Sigmoid colon (tissue), 4 donors: ENCODE data around the gene KLK2.

ENCODE experiments used
- EP300 ChIP-seq, 4 donors: sonication (generic); formaldehyde crosslinking; IDR thresholded peaks; one replicate each; pipeline ENCODE4 v1.6.1; 2017; ENCODE audit warnings: antibody characterized with exemption in 4 of 4
- POLR2A ChIP-seq, 2 donors: fragments of 450-650 bp; IDR thresholded peaks; one replicate each; pipeline ENCODE4 v1.6.1; 2016; ENCODE audit warnings: antibody characterized with exemption in 2 of 2, mild to moderate bottlenecking in 2 of 2, moderate library complexity in 2 of 2
- TF ChIP-seq, protein P1 (sequence below), 4 experiments: fragments of 450-650 bp in 3 of 4; fragments of 200-600 bp in 1 of 4; IDR thresholded peaks; one replicate each; pipeline ENCODE4 v1.5.1; 2016 to 2019; ENCODE audit warnings: antibody characterized with exemption in 4 of 4, mild to moderate bottlenecking in 3 of 4, moderate library complexity in 2 of 4

DNA sequence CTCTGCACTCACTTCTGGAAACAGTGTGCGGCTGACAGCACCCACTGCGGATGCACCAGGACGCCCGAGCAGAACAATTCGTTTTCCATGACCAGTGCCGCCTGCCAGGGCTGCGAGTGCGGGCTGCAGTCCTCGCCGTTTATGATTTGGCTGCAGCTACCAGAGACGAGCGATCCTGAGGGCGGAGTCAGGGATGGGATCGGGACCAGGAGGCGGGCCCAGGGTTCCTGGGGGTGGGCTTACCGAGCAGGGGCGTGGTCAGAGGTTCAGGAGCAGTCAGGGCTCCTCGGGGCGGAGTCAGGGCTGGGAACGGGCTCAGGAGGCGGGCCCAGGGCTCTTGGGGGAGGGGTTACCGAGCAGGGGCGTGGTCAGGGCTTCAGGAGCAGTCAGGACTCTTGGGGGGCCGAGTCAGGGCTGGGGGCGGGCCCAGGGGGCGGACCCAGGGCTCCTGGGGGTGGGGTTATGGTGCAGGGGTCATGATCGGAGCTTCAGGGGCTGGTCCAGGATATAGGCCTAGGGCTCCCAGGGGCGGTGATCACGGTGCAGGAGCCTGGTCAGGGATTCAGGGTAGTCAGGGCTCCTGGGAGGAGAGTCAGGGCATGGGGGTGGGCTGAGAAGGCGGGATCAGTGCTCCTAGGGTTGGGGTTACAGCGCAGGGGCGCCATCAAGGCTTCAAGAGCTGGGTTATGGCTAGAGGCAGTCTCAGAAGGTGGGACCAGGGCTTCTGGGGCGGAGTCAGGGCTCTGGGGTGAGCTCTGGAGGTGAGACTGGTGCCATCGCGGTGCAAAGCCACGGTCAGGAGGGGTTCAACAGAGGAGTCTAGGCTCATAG lies 36.2 kb downstream of the KLK2 start:
- TF ChIP-seq, protein P1, sequence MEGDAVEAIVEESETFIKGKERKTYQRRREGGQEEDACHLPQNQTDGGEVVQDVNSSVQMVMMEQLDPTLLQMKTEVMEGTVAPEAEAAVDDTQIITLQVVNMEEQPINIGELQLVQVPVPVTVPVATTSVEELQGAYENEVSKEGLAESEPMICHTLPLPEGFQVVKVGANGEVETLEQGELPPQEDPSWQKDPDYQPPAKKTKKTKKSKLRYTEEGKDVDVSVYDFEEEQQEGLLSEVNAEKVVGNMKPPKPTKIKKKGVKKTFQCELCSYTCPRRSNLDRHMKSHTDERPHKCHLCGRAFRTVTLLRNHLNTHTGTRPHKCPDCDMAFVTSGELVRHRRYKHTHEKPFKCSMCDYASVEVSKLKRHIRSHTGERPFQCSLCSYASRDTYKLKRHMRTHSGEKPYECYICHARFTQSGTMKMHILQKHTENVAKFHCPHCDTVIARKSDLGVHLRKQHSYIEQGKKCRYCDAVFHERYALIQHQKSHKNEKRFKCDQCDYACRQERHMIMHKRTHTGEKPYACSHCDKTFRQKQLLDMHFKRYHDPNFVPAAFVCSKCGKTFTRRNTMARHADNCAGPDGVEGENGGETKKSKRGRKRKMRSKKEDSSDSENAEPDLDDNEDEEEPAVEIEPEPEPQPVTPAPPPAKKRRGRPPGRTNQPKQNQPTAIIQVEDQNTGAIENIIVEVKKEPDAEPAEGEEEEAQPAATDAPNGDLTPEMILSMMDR (IDR thresholded peaks at IDR 0.05) = no peak
- TF ChIP-seq EP300 (IDR thresholded peaks at IDR 0.05) (no peak), POLR2A (IDR thresholded peaks at IDR 0.05) (no peak)
